Activated CD4-positive, alpha-beta T cell treated with anti-CD3 and anti-CD28 coated beads for 36 hours (primary cell): ENCODE measurements around the gene METTL8. TPM values are rescaled to one million over a fixed set of nuclear protein-coding genes. Genes with fewer than 3 reads are reported as not detected.

Source experiments
- ATAC-seq: fragments of 200-7000 bp; cut with Tn5 transposase; one replicate; pipeline ENCODE4 v1.10.0; 2021; ENCODE audit warnings: mild to moderate bottlenecking, moderate library complexity
- CTCF ChIA-PET: fragments of 350-600 bp; sonication (Branson Sonifier 250); formaldehyde crosslinking; loops from one replicate; lab custom pipeline; 2021; ENCODE audit warnings: antibody characterized with exemption; lab: Charles Lee
- POLR2A ChIA-PET: fragments of 350-600 bp; sonication (Branson Sonifier 250); formaldehyde crosslinking; loops from one replicate; lab custom pipeline; 2021; ENCODE audit warnings: antibody characterized with exemption, inconsistent platforms; lab: Charles Lee
- DNase-seq: peaks from one replicate; pipeline ENCODE4 v3.0.0-alpha.2; 2020
- H3K27ac Mint-ChIP-seq: one replicate; pipeline ENCODE4 v1.8.0; 2021; ENCODE audit warnings: mixed read lengths
- H3K27me3 Mint-ChIP-seq: one replicate; pipeline ENCODE4 v1.8.0; 2021; ENCODE audit warnings: mixed read lengths
- H3K36me3 Mint-ChIP-seq: one replicate; pipeline ENCODE4 v1.8.0; 2021; ENCODE audit warnings: low read depth, mixed read lengths
- H3K4me1 Mint-ChIP-seq: one replicate; pipeline ENCODE4 v1.8.0; 2021; ENCODE audit warnings: mixed read lengths
- H3K4me3 Mint-ChIP-seq: one replicate; pipeline ENCODE4 v1.8.0; 2021; ENCODE audit warnings: mild to moderate bottlenecking, moderate library complexity, mixed read lengths
- H3K9me3 Mint-ChIP-seq: one replicate; pipeline ENCODE4 v1.8.0; 2021; ENCODE audit warnings: low read depth, mixed read lengths
- intact Hi-C, 2 experiments: fragments of 100-400 bp; cut with DNase I in 1 of 2; cut with micrococcal nuclease in 1 of 2; formaldehyde crosslinking; loops; one replicate each; pipeline versions ENCODE4 v1.14.2 to v1.15.1; 2022 to 2024; cut with DNase I, micrococcal nuclease
- total RNA-seq, 2 experiments: library from RNA; stranded (reverse); gene quantifications; one replicate each; pipeline ENCODE4 v1.2.3, GENCODE V29; 2021

The METTL8 gene
- total RNA-seq, 2 experiments from 2014 or later = 39.5 to 47.9 TPM

- ATAC-seq (no peak), DNase-seq (no peak)
- Mint-ChIP-seq H3K4me1 (peaks cover 48% of the 10 kb centered on the region), H3K27ac (no peak overlapping the region), H3K36me3 (peaks cover 28% of the 10 kb centered on the region), H3K27me3 (no peaks in the 10 kb centered on the region), H3K4me3 (no peak overlapping the region), H3K9me3 (peaks cover 8% of the 10 kb centered on the region)
- ChIA-PET POLR2A (no interaction called here), CTCF (interaction anchor here (0.7 to 1.4 kb wide), 2 partner anchors 10 to 11 kb away, joined by 3 read pairs; no protein-coding TSS in a partner anchor)
- intact Hi-C loops = loop anchor here in 1 of 2 experiments (5.0 kb wide), 1 partner anchor 55 kb away; no protein-coding TSS in a partner anchor
These were observed 31.8 kb downstream of the METTL8 start for GRCh38 chr2:171401947-171402346.

GRCh38 chr2:171400395-171400794, 33.4 kb downstream of the METTL8 start:
- intact Hi-C loops = loop anchor here in 1 of 2 experiments (5.0 kb wide), 1 partner anchor 53 kb away; no protein-coding TSS in a partner anchor
- ChIA-PET CTCF (interaction anchor here (1.0 to 2.3 kb wide), 4 partner anchors 11 to 21 kb away, joined by 3 to 6 read pairs (median 6); no protein-coding TSS in a partner anchor), POLR2A (no interaction called here)
- no peak overlapping the region for H3K4me3 Mint-ChIP-seq
- peaks cover 26% of the 10 kb centered on the region for H3K36me3 Mint-ChIP-seq
- H3K4me1 Mint-ChIP-seq = peaks cover 41% of the 10 kb centered on the region
- H3K27me3 Mint-ChIP-seq = no peaks in the 10 kb centered on the region
- H3K27ac Mint-ChIP-seq = no peak overlapping the region
- ATAC-seq (no peak), DNase-seq (no peak)
- H3K9me3 Mint-ChIP-seq = peaks cover 8% of the 10 kb centered on the region

- H3K27me3 Mint-ChIP-seq = no peaks in the 10 kb centered on the region
- ChIA-PET POLR2A (interaction anchor here (0.5 kb wide), 1 partner anchor 1045 kb away, joined by 5 read pairs; no protein-coding TSS in a partner anchor), CTCF (interaction anchor here (0.5 to 2.4 kb wide), 6 partner anchors 9 to 72 kb away, joined by 3 to 6 read pairs (median 6); no protein-coding TSS in a partner anchor)
- H3K36me3 Mint-ChIP-seq = peaks cover 20% of the 10 kb centered on the region
- H3K4me1 Mint-ChIP-seq = peaks cover 33% of the 10 kb centered on the region
- H3K4me3 Mint-ChIP-seq = no peak overlapping the region
- intact Hi-C loops = no loop called here
- peak; percentile 25 for ATAC-seq
- peaks cover 8% of the 10 kb centered on the region for H3K9me3 Mint-ChIP-seq
- no peak overlapping the region for H3K27ac Mint-ChIP-seq
- no peak for DNase-seq
These were observed 34.5 kb downstream of the METTL8 start for GRCh38 chr2:171399292-171399691.

GRCh38 chr2:171394164-171394740, 39.5 kb downstream of the METTL8 start:
- ATAC-seq = no peak
- DNase-seq = no peak
- H3K9me3 Mint-ChIP-seq = peaks cover 3% of the 10 kb centered on the region
- H3K27me3 Mint-ChIP-seq = no peaks in the 10 kb centered on the region
- POLR2A ChIA-PET = no interaction called here
- peaks cover 21% of the 10 kb centered on the region for H3K36me3 Mint-ChIP-seq
- H3K4me1 Mint-ChIP-seq = peaks cover 39% of the 10 kb centered on the region
- no peak overlapping the region for H3K4me3 Mint-ChIP-seq
- CTCF ChIA-PET = interaction anchor here (1.1 kb wide), 1 partner anchor 238 kb away, joined by 3 read pairs; no protein-coding TSS in a partner anchor
- no peak overlapping the region for H3K27ac Mint-ChIP-seq
- intact Hi-C loops = no loop called here

DNA sequence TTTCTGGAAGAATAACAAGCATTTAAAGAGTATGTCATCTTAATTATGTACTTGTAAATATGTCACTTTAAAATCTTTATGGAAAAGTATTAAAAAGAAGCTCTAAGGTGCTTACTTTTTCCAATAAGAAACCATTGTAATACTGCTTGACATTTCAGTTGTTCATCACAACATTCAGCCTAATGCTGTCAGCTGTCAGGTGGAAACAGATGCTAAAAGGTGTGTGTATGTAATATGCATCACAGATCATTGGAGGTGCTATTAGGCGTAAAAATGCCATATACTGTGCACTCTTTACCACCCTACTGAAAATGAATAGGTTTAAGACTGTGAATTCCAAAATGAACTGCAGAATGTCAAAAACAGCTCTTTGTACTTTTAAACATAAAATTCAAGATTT, 40.3 kb downstream of the METTL8 start:
- Mint-ChIP-seq H3K27me3 (no peaks in the 10 kb centered on the region), H3K9me3 (peaks cover 3% of the 10 kb centered on the region), H3K27ac (no peak overlapping the region), H3K4me3 (no peak overlapping the region), H3K36me3 (peaks cover 21% of the 10 kb centered on the region), H3K4me1 (peaks cover 35% of the 10 kb centered on the region)
- CTCF ChIA-PET = interaction anchor here (0.7 to 1.1 kb wide), 2 partner anchors 14 to 238 kb away, joined by 3 read pairs; no protein-coding TSS in a partner anchor
- intact Hi-C loops = no loop called here
- DNase-seq (no peak), ATAC-seq (no peak)
- POLR2A ChIA-PET = interaction anchor here (0.6 kb wide), 1 partner anchor 25 kb away, joined by 3 read pairs; no protein-coding TSS in a partner anchor

- H3K9me3 Mint-ChIP-seq = no peaks in the 10 kb centered on the region
- CTCF ChIA-PET = interaction anchor here (0.6 kb wide), 1 partner anchor 10 kb away, joined by 3 read pairs; no protein-coding TSS in a partner anchor
- intact Hi-C loops = loop anchor here (1.0 kb wide), 2 partner anchors 72 to 73 kb away; no protein-coding TSS in a partner anchor
- peaks cover 24% of the 10 kb centered on the region for H3K4me1 Mint-ChIP-seq
- ATAC-seq (no peak), DNase-seq (no peak)
- no peaks in the 10 kb centered on the region for H3K27me3 Mint-ChIP-seq
- H3K27ac Mint-ChIP-seq = peak overlapping the region; percentile 43
- POLR2A ChIA-PET = no interaction called here
- peaks cover 19% of the 10 kb centered on the region for H3K36me3 Mint-ChIP-seq
- no peak overlapping the region for H3K4me3 Mint-ChIP-seq
These were observed 42.3 kb downstream of the METTL8 start for GRCh38 chr2:171391532-171391931.

- H3K4me3 Mint-ChIP-seq = no peak overlapping the region
- peak; percentile 94 for ATAC-seq
- ChIA-PET CTCF (interaction anchor here (0.6 kb wide), 1 partner anchor 11 kb away, joined by 3 read pairs; no protein-coding TSS in a partner anchor), POLR2A (no interaction called here)
- H3K36me3 Mint-ChIP-seq = peaks cover 20% of the 10 kb centered on the region
- H3K27ac Mint-ChIP-seq = peak overlapping the region; percentile 43
- H3K9me3 Mint-ChIP-seq = no peaks in the 10 kb centered on the region
- intact Hi-C loops = loop anchor here (1.0 kb wide), 2 partner anchors 72 to 73 kb away; no protein-coding TSS in a partner anchor
- peak; percentile 62 for DNase-seq
- H3K27me3 Mint-ChIP-seq = no peaks in the 10 kb centered on the region
- H3K4me1 Mint-ChIP-seq = peaks cover 24% of the 10 kb centered on the region
These were observed 42.8 kb downstream of the METTL8 start for GRCh38 chr2:171390941-171391516.

GRCh38 chr2:171389780-171390179, 44.0 kb downstream of the METTL8 start:
- CTCF ChIA-PET = interaction anchor here (1.0 to 1.6 kb wide), 3 partner anchors 10 to 460 kb away, joined by 3 to 6 read pairs (median 3); no protein-coding TSS in a partner anchor

DNA sequence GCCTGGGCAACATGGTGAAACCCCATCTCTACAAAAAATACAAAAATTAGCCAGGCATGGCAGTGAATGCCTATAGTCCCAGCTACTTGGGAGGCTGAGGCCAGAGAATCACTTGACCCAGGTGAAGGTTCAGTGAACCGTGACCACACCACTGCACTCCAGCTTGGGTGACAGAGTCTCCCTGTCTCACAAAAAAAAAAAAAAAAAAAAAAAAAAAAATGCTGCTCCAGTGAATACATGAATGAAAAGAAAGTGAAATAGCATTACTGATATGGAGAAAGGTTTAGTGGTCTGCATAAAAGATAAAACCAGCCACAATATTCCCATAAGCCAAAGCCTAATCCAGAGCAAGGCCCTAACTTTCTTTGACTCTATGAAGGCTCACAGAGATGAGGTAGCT, 44.5 kb downstream of the METTL8 start:
- H3K27ac Mint-ChIP-seq = peak overlapping the region; percentile 60
- peaks cover 26% of the 10 kb centered on the region for H3K36me3 Mint-ChIP-seq
- H3K4me3 Mint-ChIP-seq = no peak overlapping the region
- ChIA-PET POLR2A (interaction anchor here (0.6 kb wide), 1 partner anchor 45 kb away, joined by 5 read pairs; the partner anchor contains the start of gene DCAF17), CTCF (interaction anchor here (0.5 to 1.6 kb wide), 5 partner anchors 10 to 459 kb away, joined by 3 to 6 read pairs (median 3); no protein-coding TSS in a partner anchor)
- ATAC-seq = no peak
- intact Hi-C loops = no loop called here
- H3K4me1 Mint-ChIP-seq = peaks cover 24% of the 10 kb centered on the region
- no peaks in the 10 kb centered on the region for H3K9me3 Mint-ChIP-seq
- no peak for DNase-seq
- H3K27me3 Mint-ChIP-seq = no peaks in the 10 kb centered on the region

More at GRCh38 chr2:171389780-171390179, 44.0 kb downstream of the METTL8 start:
- peak overlapping the region; percentile 60 for H3K27ac Mint-ChIP-seq
- no peaks in the 10 kb centered on the region for H3K9me3 Mint-ChIP-seq
- peaks cover 26% of the 10 kb centered on the region for H3K36me3 Mint-ChIP-seq
- ATAC-seq = no peak
- DNase-seq = no peak
- no peaks in the 10 kb centered on the region for H3K27me3 Mint-ChIP-seq
- no peak overlapping the region for H3K4me3 Mint-ChIP-seq
- POLR2A ChIA-PET = interaction anchor here (0.6 kb wide), 1 partner anchor 44 kb away, joined by 5 read pairs; the partner anchor contains the start of gene DCAF17
- intact Hi-C loops = no loop called here
- peaks cover 24% of the 10 kb centered on the region for H3K4me1 Mint-ChIP-seq

- ChIA-PET POLR2A (no interaction called here), CTCF (no interaction called here)
- no peak for DNase-seq
- intact Hi-C loops = no loop called here
- H3K27ac Mint-ChIP-seq = no peak overlapping the region
- no peak for ATAC-seq
- no peaks in the 10 kb centered on the region for H3K9me3 Mint-ChIP-seq
- no peaks in the 10 kb centered on the region for H3K27me3 Mint-ChIP-seq
- H3K4me1 Mint-ChIP-seq = peaks cover 22% of the 10 kb centered on the region
- peaks cover 39% of the 10 kb centered on the region for H3K36me3 Mint-ChIP-seq
- H3K4me3 Mint-ChIP-seq = no peak overlapping the region
These were observed 46.7 kb downstream of the METTL8 start for GRCh38 chr2:171387052-171387451.

DNA sequence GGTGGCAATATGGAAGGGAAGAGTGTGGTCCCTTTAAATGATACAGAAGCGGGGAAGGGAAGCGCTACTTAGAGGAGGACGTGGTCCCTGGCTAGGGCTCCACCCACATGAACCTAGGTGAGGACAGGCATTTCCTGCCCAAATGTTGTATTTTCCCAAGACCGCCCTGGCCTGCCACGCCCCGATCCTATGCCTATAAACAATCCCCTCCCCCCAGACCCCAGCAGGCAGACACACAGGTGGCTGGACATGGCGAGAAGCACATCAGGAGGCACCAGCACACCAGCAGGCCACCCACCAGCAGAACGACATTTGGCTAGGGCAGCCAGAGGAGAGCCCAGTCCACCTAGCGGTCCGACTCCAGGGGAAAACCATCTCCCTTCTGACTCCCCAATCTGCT, 47.2 kb downstream of the METTL8 start:
- ATAC-seq (no peak), DNase-seq (no peak)
- Mint-ChIP-seq H3K4me3 (no peak overlapping the region), H3K4me1 (peaks cover 21% of the 10 kb centered on the region), H3K27me3 (no peaks in the 10 kb centered on the region), H3K9me3 (no peaks in the 10 kb centered on the region), H3K27ac (no peak overlapping the region), H3K36me3 (peaks cover 41% of the 10 kb centered on the region)
- ChIA-PET CTCF (no interaction called here), POLR2A (no interaction called here)
- intact Hi-C loops = no loop called here
